ENCODE data around the gene CBR4.
"Not testable (repeated sequence)": the region's sequence is repeated elsewhere in the genome, so short reads cannot be mapped to it uniquely, and the experiment has no call there.

The CBR4 gene

DNA sequence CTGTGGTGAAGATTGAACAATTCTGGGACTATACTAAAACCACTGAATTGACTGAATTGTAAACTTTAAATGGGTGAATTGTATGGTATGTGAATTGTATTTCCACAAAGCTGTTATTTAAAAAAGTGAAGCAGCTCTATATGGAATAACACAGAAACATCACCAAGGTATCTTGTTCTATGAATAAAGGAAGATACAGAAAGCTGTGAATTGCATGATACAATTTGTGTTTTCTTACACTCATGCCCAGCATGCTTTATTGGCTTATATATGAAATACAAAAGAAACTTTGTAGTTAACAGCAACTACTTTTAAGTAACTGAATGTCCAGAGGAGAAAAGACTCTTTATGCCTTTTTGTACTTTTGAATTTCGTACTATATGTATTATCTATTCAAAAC lies 11.5 kb downstream of the CBR4 start:
- H3K4me3 ChIP-seq (ENCODE audit: low read length), result no peak overlapping the region
- peaks cover 10% of the 10 kb centered on the region for H3K4me1 ChIP-seq (ENCODE audit: insufficient read depth, low read length)
- H3K36me3 ChIP-seq (ENCODE audit: insufficient read depth, low read length), result peaks cover 65% of the 10 kb centered on the region
- no peaks in the 10 kb centered on the region for H3K27me3 ChIP-seq (ENCODE audit: insufficient read depth, low read length)
- no peak overlapping the region for H2AFZ ChIP-seq (ENCODE audit: low read depth, low read length)
- no peaks in the 10 kb centered on the region for H3K9me3 ChIP-seq (ENCODE audit: low read length)

DNA sequence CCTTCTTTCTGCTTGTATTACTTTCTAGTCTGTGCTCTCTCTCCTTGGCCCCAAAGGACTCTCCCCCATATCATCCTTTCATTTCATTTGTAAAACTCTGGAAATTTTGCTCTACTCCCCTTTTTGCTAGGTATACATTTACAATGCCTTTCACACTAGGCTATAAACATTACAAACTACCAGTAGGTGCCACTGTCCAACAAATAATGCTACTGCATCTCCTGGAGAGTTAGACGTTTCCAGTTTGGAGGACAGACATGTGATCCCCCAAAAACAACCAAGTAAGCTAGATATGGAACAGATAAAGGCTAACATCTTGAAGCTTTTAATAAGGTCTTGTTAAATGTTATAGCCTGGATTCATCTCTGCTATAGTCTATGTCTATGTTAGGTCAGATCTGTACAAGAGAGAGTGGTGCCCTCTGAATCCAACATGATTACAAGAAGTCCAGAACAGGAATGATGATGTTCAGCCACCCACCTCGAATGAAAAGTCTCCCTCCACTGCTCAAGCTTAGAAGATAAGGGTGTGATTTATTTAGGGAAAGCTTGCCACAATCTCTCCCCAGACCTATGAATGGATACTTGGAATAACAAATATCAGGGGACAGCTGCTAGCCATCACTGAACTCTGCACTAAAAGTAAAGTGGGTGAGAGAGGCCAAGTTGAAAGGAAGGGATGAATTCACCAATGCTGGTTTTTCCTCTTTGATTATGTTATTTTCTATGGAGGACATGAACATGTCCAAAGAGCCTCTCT lies 14.3 kb downstream of the CBR4 start:
- no peaks in the 10 kb centered on the region for H3K9me3 ChIP-seq (ENCODE audit: low read length)

DNA sequence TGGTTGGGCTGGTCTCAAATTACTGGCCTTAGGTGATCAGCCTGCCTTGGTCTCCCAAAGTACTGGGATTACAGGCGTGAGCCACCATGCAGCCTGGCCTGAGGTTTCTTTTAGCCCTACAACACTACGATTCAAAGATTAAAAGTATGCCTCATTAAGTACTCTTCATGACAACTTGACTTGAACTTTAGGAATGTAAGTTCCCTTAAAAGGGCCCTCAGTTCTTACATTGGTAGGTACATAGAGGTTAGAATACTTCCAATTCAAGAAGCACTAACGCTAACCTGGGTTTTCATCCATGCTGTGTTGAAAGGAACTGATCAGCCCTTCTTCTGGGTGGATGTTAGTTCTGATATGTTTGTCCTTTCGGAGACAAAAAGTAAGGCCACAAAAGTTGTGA lies 15.1 kb downstream of the CBR4 start:
- H3K36me3 ChIP-seq (ENCODE audit: insufficient read depth, low read length), result peaks cover 49% of the 10 kb centered on the region
- peaks cover 5% of the 10 kb centered on the region for H3K4me1 ChIP-seq (ENCODE audit: insufficient read depth, low read length)
- H2AFZ ChIP-seq (ENCODE audit: low read depth, low read length), result no peak overlapping the region
- H3K9me3 ChIP-seq (ENCODE audit: low read length), result no peaks in the 10 kb centered on the region
- H3K4me3 ChIP-seq (ENCODE audit: low read length), result no peak overlapping the region
- no peaks in the 10 kb centered on the region for H3K27me3 ChIP-seq (ENCODE audit: insufficient read depth, low read length)

More for the DNA sequence above, 14.3 kb downstream of the CBR4 start:
- Histone ChIP-seq H2AFZ (ENCODE audit: low read depth, low read length) (no peak overlapping the region), H3K27me3 (ENCODE audit: insufficient read depth, low read length) (no peaks in the 10 kb centered on the region), H3K4me1 (ENCODE audit: insufficient read depth, low read length) (peaks cover 10% of the 10 kb centered on the region), H3K4me3 (ENCODE audit: low read length) (no peak overlapping the region), H3K36me3 (ENCODE audit: insufficient read depth, low read length) (peaks cover 50% of the 10 kb centered on the region)

DNA sequence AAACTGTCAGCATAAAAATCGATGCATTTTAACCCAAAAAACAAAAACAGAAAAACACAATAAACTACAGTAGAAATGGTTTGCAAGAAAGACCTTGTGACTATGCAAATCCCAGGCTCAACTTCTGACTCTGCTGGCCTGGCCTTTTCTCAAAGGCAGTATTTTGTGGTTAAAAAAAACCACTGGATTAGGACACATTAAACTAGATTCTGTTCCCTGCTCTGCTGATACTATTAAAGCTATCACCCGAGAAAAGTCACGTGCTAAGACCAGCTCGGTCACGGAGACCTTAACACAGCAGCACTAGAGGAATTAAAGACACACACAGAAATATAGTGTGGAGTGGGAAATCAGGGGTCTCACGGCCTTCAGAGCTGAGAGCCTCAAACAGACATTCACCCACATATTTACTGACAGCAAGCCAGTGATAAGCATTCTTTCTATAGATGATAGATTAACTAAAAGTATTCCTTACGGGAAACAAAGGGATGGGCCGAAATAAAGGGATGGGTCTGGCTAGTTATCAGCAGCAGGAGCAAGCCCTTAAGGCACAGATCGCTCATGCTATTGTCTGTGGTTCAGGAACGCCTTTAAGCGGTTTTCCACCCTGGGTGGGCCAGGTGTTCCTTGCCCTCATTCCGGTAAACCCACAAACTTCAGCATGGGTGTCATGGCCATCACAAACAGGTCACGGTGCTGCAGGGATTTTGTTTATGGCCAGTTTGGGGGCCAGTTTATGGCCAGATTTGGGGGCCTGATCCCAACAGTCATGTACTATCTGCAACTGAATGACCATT lies 16.1 kb downstream of the CBR4 start:
- Histone ChIP-seq H2AFZ (ENCODE audit: low read depth, low read length) (no peak overlapping the region), H3K4me3 (ENCODE audit: low read length) (no peak overlapping the region), H3K27me3 (ENCODE audit: insufficient read depth, low read length) (no peaks in the 10 kb centered on the region), H3K36me3 (ENCODE audit: insufficient read depth, low read length) (peaks cover 50% of the 10 kb centered on the region), H3K9me3 (ENCODE audit: low read length) (no peaks in the 10 kb centered on the region), H3K4me1 (ENCODE audit: insufficient read depth, low read length) (no peaks in the 10 kb centered on the region)

DNA sequence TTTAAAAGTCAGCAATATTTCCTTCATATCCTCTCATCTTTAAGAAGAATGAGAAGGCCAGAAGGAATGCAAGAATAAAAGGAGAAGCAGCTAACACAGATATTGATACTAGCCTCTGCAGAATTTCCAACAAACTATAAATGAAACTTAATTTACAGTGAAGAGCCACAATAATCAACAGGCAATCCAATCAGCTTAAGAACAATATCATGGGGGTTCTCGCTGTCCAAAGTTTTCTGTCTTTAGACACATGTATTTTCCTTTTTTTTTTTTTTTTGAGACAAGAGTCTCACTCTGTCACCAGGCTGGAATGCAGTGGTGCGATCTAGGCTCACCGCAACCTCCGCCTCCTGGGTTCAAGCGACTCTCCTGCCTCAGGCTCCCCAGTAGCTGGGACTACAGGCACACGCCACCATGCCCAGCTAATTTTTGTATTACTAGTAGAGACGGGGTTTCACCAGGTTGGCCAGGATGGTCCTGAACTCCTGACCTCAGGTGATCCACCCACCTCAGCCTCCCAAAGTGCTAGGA lies 17.0 kb downstream of the CBR4 start:
- H3K27me3 ChIP-seq (ENCODE audit: insufficient read depth, low read length); H3K9me3 ChIP-seq (ENCODE audit: low read length); H3K4me1 ChIP-seq (ENCODE audit: insufficient read depth, low read length); H3K4me3 ChIP-seq (ENCODE audit: low read length); H2AFZ ChIP-seq (ENCODE audit: low read depth, low read length): not testable (repeated sequence)
- H3K36me3 ChIP-seq (ENCODE audit: insufficient read depth, low read length), result peaks cover 51% of the 10 kb centered on the region

DNA sequence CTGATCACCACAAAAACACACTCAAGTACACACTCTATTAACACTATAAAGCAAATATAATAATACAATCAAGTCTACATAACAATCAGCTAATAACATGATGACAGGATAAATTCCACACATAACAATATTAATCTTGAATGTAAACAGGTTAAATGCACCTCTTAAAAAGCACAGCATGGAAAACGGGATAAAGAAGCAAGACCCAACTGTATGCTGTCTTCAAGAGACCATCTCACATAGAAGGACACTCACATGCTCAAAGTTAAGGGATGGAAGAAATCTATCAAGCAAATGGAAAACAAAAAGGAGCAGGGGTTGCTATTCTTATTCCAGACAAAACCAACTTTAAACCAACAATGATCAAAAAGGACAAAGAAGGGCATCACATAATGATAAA lies 28.1 kb downstream of the CBR4 start:
- peaks cover 30% of the 10 kb centered on the region for H3K36me3 ChIP-seq (ENCODE audit: insufficient read depth, low read length)
- H3K4me3 ChIP-seq (ENCODE audit: low read length), result no peak overlapping the region
- H2AFZ ChIP-seq (ENCODE audit: low read depth, low read length), result no peak overlapping the region
- peaks cover 20% of the 10 kb centered on the region for H3K9me3 ChIP-seq (ENCODE audit: low read length)
- no peaks in the 10 kb centered on the region for H3K4me1 ChIP-seq (ENCODE audit: insufficient read depth, low read length)
- H3K27me3 ChIP-seq (ENCODE audit: insufficient read depth, low read length), result no peaks in the 10 kb centered on the region

DNA sequence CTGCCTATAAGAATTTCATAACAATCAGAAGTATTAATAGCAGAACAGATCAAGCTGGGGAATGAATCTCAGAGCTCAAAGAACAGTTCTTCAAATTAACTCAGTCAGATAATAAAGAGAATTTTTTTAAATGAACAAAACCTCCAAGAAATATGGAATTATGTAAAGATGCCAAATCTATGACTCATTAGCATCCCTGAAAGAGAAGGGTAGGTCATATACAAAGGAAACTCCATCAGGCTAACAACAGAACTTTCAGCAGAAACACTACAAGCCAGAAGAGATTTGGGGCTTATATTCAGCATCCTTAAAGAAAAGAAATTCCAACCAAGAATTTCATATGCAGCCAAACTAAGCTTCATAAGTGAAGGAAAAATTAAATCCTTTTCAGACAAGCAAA lies 28.6 kb downstream of the CBR4 start:
- Histone ChIP-seq H3K27me3 (ENCODE audit: insufficient read depth, low read length) (no peaks in the 10 kb centered on the region), H3K9me3 (ENCODE audit: low read length) (peaks cover 22% of the 10 kb centered on the region), H2AFZ (ENCODE audit: low read depth, low read length) (no peak overlapping the region), H3K4me3 (ENCODE audit: low read length) (no peak overlapping the region), H3K4me1 (ENCODE audit: insufficient read depth, low read length) (no peaks in the 10 kb centered on the region), H3K36me3 (ENCODE audit: insufficient read depth, low read length) (peaks cover 29% of the 10 kb centered on the region)

DNA sequence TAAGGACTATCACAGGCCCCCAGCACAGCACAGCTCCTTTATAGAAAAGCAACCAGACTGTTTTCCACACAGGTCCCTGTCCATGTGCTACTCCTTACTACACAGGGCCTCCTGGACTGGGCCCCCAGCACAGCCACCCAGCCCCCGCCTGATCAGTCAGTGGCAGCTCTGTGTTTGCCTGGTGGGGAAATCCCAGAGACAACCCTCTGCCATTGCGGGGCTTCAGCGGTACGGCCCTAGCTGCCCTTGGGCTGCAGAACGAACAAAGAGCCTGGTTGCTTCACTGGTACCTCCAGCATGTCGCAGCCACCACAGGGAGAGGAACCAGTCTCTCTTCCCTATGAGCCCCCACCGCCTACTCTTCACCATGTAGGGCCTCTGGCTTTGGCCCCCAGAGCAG lies 30.7 kb downstream of the CBR4 start:
- Histone ChIP-seq H3K27me3 (ENCODE audit: insufficient read depth, low read length) (no peaks in the 10 kb centered on the region), H3K4me1 (ENCODE audit: insufficient read depth, low read length) (no peaks in the 10 kb centered on the region), H2AFZ (ENCODE audit: low read depth, low read length) (no peak overlapping the region), H3K4me3 (ENCODE audit: low read length) (no peak overlapping the region), H3K36me3 (ENCODE audit: insufficient read depth, low read length) (peaks cover 37% of the 10 kb centered on the region), H3K9me3 (ENCODE audit: low read length) (peaks cover 24% of the 10 kb centered on the region)

DNA sequence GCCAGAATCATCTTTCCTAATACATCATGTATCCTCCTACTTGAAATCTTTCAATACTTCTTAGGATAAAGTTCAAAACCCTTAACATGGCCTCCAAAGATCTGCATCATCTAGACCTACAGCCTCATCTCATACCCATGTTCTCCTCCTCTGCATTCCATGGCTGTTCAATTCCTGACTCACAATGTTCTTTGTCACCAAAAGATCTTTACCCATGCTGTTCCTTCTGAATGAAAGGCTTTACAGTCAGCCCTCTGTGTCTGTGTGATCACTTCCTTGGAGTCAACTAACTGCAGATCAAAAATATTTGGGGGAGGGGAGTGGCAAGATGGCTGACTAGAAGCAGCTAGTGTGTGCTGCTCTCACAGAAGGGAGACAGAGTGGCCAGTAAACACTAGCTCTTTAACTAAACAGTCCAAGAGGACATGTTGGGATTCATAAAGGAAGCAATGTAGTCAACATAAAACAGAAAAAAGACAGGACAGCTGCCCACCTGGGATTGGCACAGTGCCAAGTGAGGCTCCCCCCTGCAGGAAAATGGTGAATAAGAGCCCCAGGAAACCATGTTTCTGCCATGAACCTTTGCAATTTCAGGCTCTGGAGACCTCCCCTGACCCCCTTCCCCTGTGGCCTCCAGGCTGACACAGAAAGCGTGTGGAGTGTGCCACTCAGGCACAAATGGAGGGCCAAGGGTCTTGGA lies 31.9 kb downstream of the CBR4 start:
- Histone ChIP-seq H3K4me1 (ENCODE audit: insufficient read depth, low read length) (no peaks in the 10 kb centered on the region), H3K4me3 (ENCODE audit: low read length) (no peak overlapping the region), H3K9me3 (ENCODE audit: low read length) (peaks cover 22% of the 10 kb centered on the region), H2AFZ (ENCODE audit: low read depth, low read length) (no peak overlapping the region), H3K36me3 (ENCODE audit: insufficient read depth, low read length) (peaks cover 39% of the 10 kb centered on the region), H3K27me3 (ENCODE audit: insufficient read depth, low read length) (no peaks in the 10 kb centered on the region)

DNA sequence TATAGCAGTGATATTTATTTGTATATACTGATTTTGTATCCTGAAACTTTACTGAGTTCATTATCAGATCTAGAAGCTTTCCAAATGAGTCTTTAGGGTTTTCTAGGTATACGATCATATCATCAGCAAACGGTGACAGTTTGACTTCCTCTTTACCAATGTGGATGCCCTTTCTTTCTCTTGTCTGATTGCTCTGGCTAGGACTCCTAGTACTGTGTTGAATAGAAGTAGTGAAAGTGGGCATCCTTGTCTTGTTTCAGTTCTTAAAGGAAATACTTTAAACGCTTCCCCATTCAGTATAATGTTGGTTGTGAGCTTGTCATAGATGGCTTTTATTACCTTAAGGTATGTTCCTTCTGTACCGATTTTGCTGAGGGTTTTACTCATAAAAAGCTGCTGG lies 37.5 kb downstream of the CBR4 start:
- peaks cover 13% of the 10 kb centered on the region for H3K9me3 ChIP-seq (ENCODE audit: low read length)
- H3K36me3 ChIP-seq (ENCODE audit: insufficient read depth, low read length), result peaks cover 22% of the 10 kb centered on the region

DNA sequence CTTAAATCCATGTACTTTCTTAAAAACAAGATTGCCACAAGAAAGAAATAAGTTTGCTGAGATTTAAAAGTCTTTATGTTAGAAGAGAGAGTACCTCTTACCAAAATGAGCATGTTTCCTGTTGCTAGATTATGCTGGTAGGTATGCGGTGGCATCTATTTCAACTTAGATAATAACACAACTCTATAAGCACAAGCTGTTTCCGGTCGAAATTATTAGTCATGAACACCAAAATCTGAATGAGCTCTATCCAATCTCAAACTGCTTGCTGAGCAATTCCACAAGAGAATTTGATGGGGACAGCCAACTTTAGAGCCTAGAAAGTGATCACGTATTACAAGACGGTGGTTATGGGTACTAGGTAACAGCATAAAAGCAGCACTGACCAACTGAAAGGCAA lies 49.3 kb downstream of the CBR4 start:
- Histone ChIP-seq H3K4me3 (ENCODE audit: low read length) (no peak overlapping the region), H2AFZ (ENCODE audit: low read depth, low read length) (no peak overlapping the region), H3K36me3 (ENCODE audit: insufficient read depth, low read length) (no peaks in the 10 kb centered on the region), H3K9me3 (ENCODE audit: low read length) (no peaks in the 10 kb centered on the region), H3K27me3 (ENCODE audit: insufficient read depth, low read length) (no peaks in the 10 kb centered on the region), H3K4me1 (ENCODE audit: insufficient read depth, low read length) (no peaks in the 10 kb centered on the region)

More for the DNA sequence above, 37.5 kb downstream of the CBR4 start:
- Histone ChIP-seq H3K4me1 (ENCODE audit: insufficient read depth, low read length) (peaks cover 6% of the 10 kb centered on the region), H3K4me3 (ENCODE audit: low read length) (no peak overlapping the region), H2AFZ (ENCODE audit: low read depth, low read length) (no peak overlapping the region), H3K27me3 (ENCODE audit: insufficient read depth, low read length) (no peaks in the 10 kb centered on the region)

DNA sequence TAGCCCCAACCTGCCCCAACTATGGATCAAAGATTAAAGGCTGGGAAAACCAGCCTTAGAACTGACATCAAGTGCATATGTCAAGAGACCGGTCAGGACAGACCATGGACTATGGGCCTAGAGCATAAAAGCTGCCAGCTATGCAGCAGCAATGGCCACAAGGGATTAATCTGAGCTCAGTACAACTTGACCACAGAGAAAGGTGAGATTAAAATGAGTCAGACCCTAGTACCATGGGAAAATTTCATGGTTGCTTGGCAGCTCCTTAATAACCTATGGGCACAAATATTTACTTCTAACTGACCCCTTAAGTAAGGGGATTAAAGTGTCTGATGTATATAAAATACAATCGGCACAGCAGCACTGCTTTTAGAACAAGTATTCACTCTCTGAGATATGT lies 54.4 kb downstream of the CBR4 start:
- H3K4me1 ChIP-seq (ENCODE audit: insufficient read depth, low read length), result no peaks in the 10 kb centered on the region
- H2AFZ ChIP-seq (ENCODE audit: low read depth, low read length), result no peak overlapping the region
- no peaks in the 10 kb centered on the region for H3K27me3 ChIP-seq (ENCODE audit: insufficient read depth, low read length)
- peaks cover 2% of the 10 kb centered on the region for H3K9me3 ChIP-seq (ENCODE audit: low read length)
- no peak overlapping the region for H3K4me3 ChIP-seq (ENCODE audit: low read length)
- H3K36me3 ChIP-seq (ENCODE audit: insufficient read depth, low read length), result no peaks in the 10 kb centered on the region

DNA sequence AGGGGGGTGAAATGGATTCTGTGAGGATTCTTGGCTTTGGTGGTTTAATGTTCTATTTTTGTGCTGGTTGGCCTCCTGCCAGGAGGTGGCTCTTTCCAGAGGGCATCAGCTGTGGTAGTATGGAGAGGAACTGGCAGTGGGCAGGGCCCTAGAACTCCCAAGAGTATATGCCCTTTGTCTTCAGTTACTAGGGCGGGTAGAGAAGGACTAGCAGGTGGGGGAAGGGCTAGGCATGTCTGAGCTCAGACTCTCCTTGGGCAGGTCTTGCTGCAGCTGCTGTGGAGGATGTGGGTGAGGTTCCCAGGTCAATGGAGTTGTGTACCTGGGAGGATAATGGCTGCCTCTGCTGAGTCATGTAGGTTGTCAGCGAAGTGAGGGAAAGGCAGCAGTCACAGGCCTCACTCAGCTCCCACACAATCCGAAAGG lies 57.2 kb downstream of the CBR4 start:
- H3K27me3 ChIP-seq (ENCODE audit: insufficient read depth, low read length); H3K36me3 ChIP-seq (ENCODE audit: insufficient read depth, low read length); H3K4me3 ChIP-seq (ENCODE audit: low read length); H3K9me3 ChIP-seq (ENCODE audit: low read length); H2AFZ ChIP-seq (ENCODE audit: low read depth, low read length); H3K4me1 ChIP-seq (ENCODE audit: insufficient read depth, low read length): not testable (repeated sequence)

Measured in neuron (in vitro differentiated cells).